WTC11 (cell line): ENCODE results near the gene GRIP2. TPM values are rescaled to one million over a fixed set of nuclear protein-coding genes. Genes with fewer than 3 reads are reported as not detected.

Experiments
- ATAC-seq: fragments of 200-7000 bp; cut with Tn5 transposase; 2 replicates; pipeline ENCODE4 v1.10.0; 2021; ENCODE audit warnings: mild to moderate bottlenecking, moderate library complexity
- CTCF ChIA-PET: fragments of 300-600 bp; sonication (Branson Sonifier 250); formaldehyde crosslinking; loops from one replicate; lab custom pipeline; 2021; ENCODE audit warnings: antibody characterized with exemption; lab: Charles Lee
- POLR2A ChIA-PET: fragments of 350-600 bp; sonication (Branson Sonifier 250); formaldehyde crosslinking; loops from one replicate; lab custom pipeline; 2021; ENCODE audit warnings: antibody characterized with exemption; lab: Charles Lee
- DNase-seq: peaks from one replicate; pipeline ENCODE4 v3.0.0; 2021; ENCODE audit warnings: low spot score
- H3K27ac Mint-ChIP-seq: 2 replicates; pipeline ENCODE4 v1.8.0; 2021; ENCODE audit warnings: mixed read lengths
- H3K27me3 Mint-ChIP-seq: 2 replicates; pipeline ENCODE4 v1.8.0; 2021; ENCODE audit warnings: low read depth, mild to moderate bottlenecking, moderate library complexity, mixed read lengths
- H3K36me3 Mint-ChIP-seq: 2 replicates; pipeline ENCODE4 v1.8.0; 2021; ENCODE audit warnings: mixed read lengths
- H3K4me1 Mint-ChIP-seq: 2 replicates; pipeline ENCODE4 v1.8.0; 2022; ENCODE audit warnings: mixed read lengths
- H3K4me3 Mint-ChIP-seq: 2 replicates; pipeline ENCODE4 v1.8.0; 2021; ENCODE audit warnings: mild to moderate bottlenecking, moderate library complexity, mixed read lengths
- H3K9me3 Mint-ChIP-seq: 2 replicates; pipeline ENCODE4 v1.8.0; 2021; ENCODE audit warnings: mixed read lengths
- CREM ChIP-seq: sonication (generic); formaldehyde crosslinking; IDR thresholded peaks from 2 replicates; pipeline ENCODE4 v1.8.1; 2022; ENCODE audit warnings: mild to moderate bottlenecking, missing genetic modification reagents, moderate library complexity
- EMX1 ChIP-seq: fragments of 250-450 bp; sonication (Bioruptor Pico); IDR thresholded peaks from 2 replicates; pipeline ENCODE4 v1.8.0; 2021; ENCODE audit warnings: mild to moderate bottlenecking
- ESRRA ChIP-seq: sonication (generic); formaldehyde crosslinking; IDR thresholded peaks from 2 replicates; pipeline ENCODE4 v1.8.1; 2022; ENCODE audit warnings: mild to moderate bottlenecking, missing genetic modification reagents, borderline replicate concordance
- FOXP1 ChIP-seq: sonication (generic); formaldehyde crosslinking; IDR thresholded peaks from 2 replicates; pipeline ENCODE4 v1.8.0; 2022; ENCODE audit warnings: missing genetic modification reagents, mild to moderate bottlenecking, moderate library complexity, borderline replicate concordance
- JAZF1 ChIP-seq: fragments of 250-450 bp; sonication (Bioruptor Pico); IDR thresholded peaks from 2 replicates; pipeline ENCODE4 v1.9.0; 2021; ENCODE audit warnings: moderate library complexity, mild to moderate bottlenecking, inconsistent platforms
- NFE2L1 ChIP-seq: sonication (generic); formaldehyde crosslinking; IDR thresholded peaks from 2 replicates; pipeline ENCODE4 v1.8.1; 2023; ENCODE audit warnings: missing genetic modification reagents
- NR3C1 ChIP-seq: sonication (generic); formaldehyde crosslinking; conservative IDR thresholded peaks from 2 replicates; pipeline ENCODE4 v1.8.1; 2023; ENCODE audit warnings: low read depth, mild to moderate bottlenecking, missing genetic modification reagents
- PREB ChIP-seq: sonication (generic); formaldehyde crosslinking; IDR thresholded peaks from 2 replicates; pipeline ENCODE4 v1.8.1; 2022; ENCODE audit warnings: mild to moderate bottlenecking, missing genetic modification reagents, moderate library complexity, borderline replicate concordance
- RORB ChIP-seq: fragments of 250-450 bp; sonication (Bioruptor Pico); IDR thresholded peaks from 2 replicates; pipeline ENCODE4 v1.9.0; 2021; ENCODE audit warnings: mild to moderate bottlenecking
- SMAD4 ChIP-seq: sonication (generic); formaldehyde crosslinking; IDR thresholded peaks from 2 replicates; pipeline ENCODE4 v1.8.0; 2022; ENCODE audit warnings: mild to moderate bottlenecking, missing genetic modification reagents
- TEAD4 ChIP-seq: sonication (generic); formaldehyde crosslinking; IDR thresholded peaks from 2 replicates; pipeline ENCODE4 v1.8.0; 2022; ENCODE audit warnings: mild to moderate bottlenecking, missing genetic modification reagents
- ZBTB43 ChIP-seq: sonication (generic); formaldehyde crosslinking; IDR thresholded peaks from 2 replicates; pipeline ENCODE4 v1.8.1; 2023; ENCODE audit warnings: mild to moderate bottlenecking, missing genetic modification reagents
- ZNF138 ChIP-seq: sonication (generic); formaldehyde crosslinking; conservative IDR thresholded peaks from 2 replicates; pipeline ENCODE4 v1.8.1; 2022; ENCODE audit warnings: mild to moderate bottlenecking, moderate library complexity, missing genetic modification reagents
- ZNF219 ChIP-seq: sonication (generic); formaldehyde crosslinking; IDR thresholded peaks from 2 replicates; pipeline ENCODE4 v1.8.0; 2023; ENCODE audit warnings: missing genetic modification reagents, mild to moderate bottlenecking, borderline replicate concordance
- ZNF232 ChIP-seq: sonication (generic); formaldehyde crosslinking; IDR thresholded peaks from 2 replicates; pipeline ENCODE4 v1.8.0; 2022; ENCODE audit warnings: mild to moderate bottlenecking, missing genetic modification reagents
- ZNF263 ChIP-seq: sonication (generic); formaldehyde crosslinking; IDR thresholded peaks from 2 replicates; pipeline ENCODE4 v1.8.1; 2022; ENCODE audit warnings: low read depth, mild to moderate bottlenecking, moderate library complexity, missing genetic modification reagents
- ZNF423 ChIP-seq: fragments of 250-450 bp; sonication (Bioruptor Pico); IDR thresholded peaks from 2 replicates; pipeline ENCODE4 v2.1.2; 2022; ENCODE audit warnings: mild to moderate bottlenecking, moderate library complexity
- total RNA-seq: library from RNA; stranded (reverse); gene quantifications from 3 replicates; pipeline ENCODE4 v1.2.3, GENCODE V29; 2021
- TF ChIP-seq, protein P1 (sequence below): sonication (generic); formaldehyde crosslinking; IDR thresholded peaks from 2 replicates; pipeline ENCODE4 v1.8.1; 2022; ENCODE audit warnings: low read depth, missing genetic modification reagents, borderline replicate concordance
- TF ChIP-seq, protein P2 (sequence below): sonication (generic); formaldehyde crosslinking; IDR thresholded peaks from 2 replicates; pipeline ENCODE4 v1.8.1; 2023; ENCODE audit warnings: mild to moderate bottlenecking, missing genetic modification reagents, borderline replicate concordance
- TF ChIP-seq, protein P3 (sequence below): sonication (generic); formaldehyde crosslinking; IDR thresholded peaks from 2 replicates; pipeline ENCODE4 v1.8.1; 2022; ENCODE audit warnings: low read depth, mild to moderate bottlenecking, moderate library complexity, missing genetic modification reagents, borderline replicate concordance

GRIP2 gene
- total RNA-seq, 1 experiment from 2014 or later: 12.0 TPM

- ChIA-PET POLR2A (no interaction called here), CTCF (interaction anchor here (1.1 to 2.5 kb wide), 2 partner anchors 12 to 13 kb away, joined by 3 to 5 read pairs; no protein-coding TSS in a partner anchor)
- no peak for DNase-seq
- peaks cover 14% of the 10 kb centered on the region for H3K4me1 Mint-ChIP-seq
- no peaks in the 10 kb centered on the region for H3K36me3 Mint-ChIP-seq
- H3K9me3 Mint-ChIP-seq: no peaks in the 10 kb centered on the region
- H3K27ac Mint-ChIP-seq: no peak overlapping the region
- TF ChIP-seq ZNF138 (CRISPR knock-in tag) (no peak), FOXP1 (no peak), JAZF1 (CRISPR knock-in tag) (no peak), ZNF232 (no peak), ZNF263 (CRISPR knock-in tag) (no peak), ESRRA (CRISPR knock-in tag) (no peak), EMX1 (CRISPR knock-in tag) (no peak), SMAD4 (CRISPR knock-in tag) (no peak), ZBTB43 (CRISPR knock-in tag) (no peak), NFE2L1 (CRISPR knock-in tag) (no peak), PREB (CRISPR knock-in tag) (no peak), CREM (no peak), ZNF423 (CRISPR knock-in tag) (no peak), ZNF219 (CRISPR knock-in tag) (no peak), NR3C1 (CRISPR knock-in tag) (no peak), TEAD4 (CRISPR knock-in tag) (no peak), RORB (CRISPR knock-in tag) (no peak)
- TF ChIP-seq, protein P1, sequence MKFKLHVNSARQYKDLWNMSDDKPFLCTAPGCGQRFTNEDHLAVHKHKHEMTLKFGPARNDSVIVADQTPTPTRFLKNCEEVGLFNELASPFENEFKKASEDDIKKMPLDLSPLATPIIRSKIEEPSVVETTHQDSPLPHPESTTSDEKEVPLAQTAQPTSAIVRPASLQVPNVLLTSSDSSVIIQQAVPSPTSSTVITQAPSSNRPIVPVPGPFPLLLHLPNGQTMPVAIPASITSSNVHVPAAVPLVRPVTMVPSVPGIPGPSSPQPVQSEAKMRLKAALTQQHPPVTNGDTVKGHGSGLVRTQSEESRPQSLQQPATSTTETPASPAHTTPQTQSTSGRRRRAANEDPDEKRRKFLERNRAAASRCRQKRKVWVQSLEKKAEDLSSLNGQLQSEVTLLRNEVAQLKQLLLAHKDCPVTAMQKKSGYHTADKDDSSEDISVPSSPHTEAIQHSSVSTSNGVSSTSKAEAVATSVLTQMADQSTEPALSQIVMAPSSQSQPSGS (CRISPR knock-in tag): no peak
- TF ChIP-seq, protein P2, sequence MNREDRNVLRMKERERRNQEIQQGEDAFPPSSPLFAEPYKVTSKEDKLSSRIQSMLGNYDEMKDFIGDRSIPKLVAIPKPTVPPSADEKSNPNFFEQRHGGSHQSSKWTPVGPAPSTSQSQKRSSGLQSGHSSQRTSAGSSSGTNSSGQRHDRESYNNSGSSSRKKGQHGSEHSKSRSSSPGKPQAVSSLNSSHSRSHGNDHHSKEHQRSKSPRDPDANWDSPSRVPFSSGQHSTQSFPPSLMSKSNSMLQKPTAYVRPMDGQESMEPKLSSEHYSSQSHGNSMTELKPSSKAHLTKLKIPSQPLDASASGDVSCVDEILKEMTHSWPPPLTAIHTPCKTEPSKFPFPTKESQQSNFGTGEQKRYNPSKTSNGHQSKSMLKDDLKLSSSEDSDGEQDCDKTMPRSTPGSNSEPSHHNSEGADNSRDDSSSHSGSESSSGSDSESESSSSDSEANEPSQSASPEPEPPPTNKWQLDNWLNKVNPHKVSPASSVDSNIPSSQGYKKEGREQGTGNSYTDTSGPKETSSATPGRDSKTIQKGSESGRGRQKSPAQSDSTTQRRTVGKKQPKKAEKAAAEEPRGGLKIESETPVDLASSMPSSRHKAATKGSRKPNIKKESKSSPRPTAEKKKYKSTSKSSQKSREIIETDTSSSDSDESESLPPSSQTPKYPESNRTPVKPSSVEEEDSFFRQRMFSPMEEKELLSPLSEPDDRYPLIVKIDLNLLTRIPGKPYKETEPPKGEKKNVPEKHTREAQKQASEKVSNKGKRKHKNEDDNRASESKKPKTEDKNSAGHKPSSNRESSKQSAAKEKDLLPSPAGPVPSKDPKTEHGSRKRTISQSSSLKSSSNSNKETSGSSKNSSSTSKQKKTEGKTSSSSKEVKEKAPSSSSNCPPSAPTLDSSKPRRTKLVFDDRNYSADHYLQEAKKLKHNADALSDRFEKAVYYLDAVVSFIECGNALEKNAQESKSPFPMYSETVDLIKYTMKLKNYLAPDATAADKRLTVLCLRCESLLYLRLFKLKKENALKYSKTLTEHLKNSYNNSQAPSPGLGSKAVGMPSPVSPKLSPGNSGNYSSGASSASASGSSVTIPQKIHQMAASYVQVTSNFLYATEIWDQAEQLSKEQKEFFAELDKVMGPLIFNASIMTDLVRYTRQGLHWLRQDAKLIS: no peak
- TF ChIP-seq, protein P3, sequence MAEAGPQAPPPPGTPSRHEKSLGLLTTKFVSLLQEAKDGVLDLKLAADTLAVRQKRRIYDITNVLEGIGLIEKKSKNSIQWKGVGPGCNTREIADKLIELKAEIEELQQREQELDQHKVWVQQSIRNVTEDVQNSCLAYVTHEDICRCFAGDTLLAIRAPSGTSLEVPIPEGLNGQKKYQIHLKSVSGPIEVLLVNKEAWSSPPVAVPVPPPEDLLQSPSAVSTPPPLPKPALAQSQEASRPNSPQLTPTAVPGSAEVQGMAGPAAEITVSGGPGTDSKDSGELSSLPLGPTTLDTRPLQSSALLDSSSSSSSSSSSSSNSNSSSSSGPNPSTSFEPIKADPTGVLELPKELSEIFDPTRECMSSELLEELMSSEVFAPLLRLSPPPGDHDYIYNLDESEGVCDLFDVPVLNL (CRISPR knock-in tag): no peak
- no peaks in the 10 kb centered on the region; the same call in 1 of the 2 replicates for H3K27me3 Mint-ChIP-seq
- ATAC-seq: no peak
- H3K4me3 Mint-ChIP-seq: no peak overlapping the region
Measured at GRCh38 chr3:14521611-14522010, 18.5 kb downstream of the GRIP2 start.
